K562 (cell line): ENCODE measurements around the gene PICK1.

Experiments
- BRF1 ChIP-seq: IDR thresholded peaks from 3 replicates; pipeline ENCODE4 v1.6.1; 2011; ENCODE audit warnings: borderline replicate concordance, mild to moderate bottlenecking; ENCODE audit not compliant: insufficient read length; ENCODE audit errors: extremely low read depth
- CEBPB ChIP-seq: fragments of 450-650 bp; IDR thresholded peaks from 2 replicates; pipeline ENCODE4 v1.6.1; 2016; ENCODE audit warnings: missing genetic modification characterization, missing compliant biosample characterization
- CTCF ChIP-seq, 3 experiments: IDR thresholded peaks in 2 of 3; conservative IDR thresholded peaks in 1 of 3; 2 replicates each; pipeline ENCODE4 v1.5.1; 2011 to 2012; ENCODE audit warnings: low read length in 3 of 3, mild to moderate bottlenecking in 3 of 3, control low read depth in 2 of 3, improper control_type of control experiment in 1 of 3, inconsistent platforms in 1 of 3, low read depth in 1 of 3, mixed read lengths in 1 of 3, moderate library complexity in 1 of 3; ENCODE audit not compliant: insufficient read depth in 2 of 3
- MAZ ChIP-seq, 2 experiments: fragments of 450-650 bp in 1 of 2; sonication (generic) in 1 of 2; formaldehyde crosslinking; IDR thresholded peaks in 1 of 2; conservative IDR thresholded peaks in 1 of 2; 2 replicates each; pipeline versions ENCODE4 v1.4.0 to v1.5.0; 2020; ENCODE audit warnings: mild to moderate bottlenecking in 1 of 2, missing genetic modification reagents in 1 of 2
- POLR2AphosphoS5 ChIP-seq: IDR thresholded peaks from 2 replicates; pipeline ENCODE4 v1.6.1; 2011; ENCODE audit warnings: mild to moderate bottlenecking, low read depth, low read length, moderate library complexity; ENCODE audit not compliant: control insufficient read depth, insufficient read depth
- RBM14 ChIP-seq: fragments of 200-400 bp; formaldehyde crosslinking; IDR thresholded peaks from 2 replicates; pipeline ENCODE4 v1.6.1; 2018; ENCODE audit warnings: low read depth, mild to moderate bottlenecking, low read length, moderate library complexity, borderline replicate concordance; ENCODE audit not compliant: insufficient read depth
- ZNF274 ChIP-seq: IDR thresholded peaks from 2 replicates; pipeline ENCODE4 v1.6.1; 2011; ENCODE audit warnings: low read depth, mild to moderate bottlenecking, low read length, moderate library complexity, borderline replicate concordance

GRCh38 chr22:38112381-38112780 is 55.2 kb downstream of the PICK1 start:
- no peak for TF ChIP-seq CTCF (IDR thresholded peaks at IDR 0.05 in 2 of 3, conservative IDR thresholded peaks at IDR 0.05 in 1 of 3; ENCODE audit: insufficient read depth in 2 of 3, low read depth in 1 of 3, low read length in 3 of 3)
- TF ChIP-seq POLR2AphosphoS5 = no peak
- no peak for TF ChIP-seq RBM14
- no peak for TF ChIP-seq MAZ (CRISPR knock-in tag; conservative IDR thresholded peaks at IDR 0.05 in 1 of 2, IDR thresholded peaks at IDR 0.05 in 1 of 2)
- TF ChIP-seq BRF1 = no peak
- TF ChIP-seq ZNF274 = no peak
- TF ChIP-seq CEBPB (tag) = no peak
